Neural progenitor cell (in vitro differentiated cells): ENCODE measurements around the gene OR51M1. TPM values are rescaled to one million over a fixed set of nuclear protein-coding genes. Genes with fewer than 3 reads are reported as not detected.

Experiments
- DNase-seq: peaks from one replicate; pipeline ENCODE4 v3.0.0-alpha.2; 2016; ENCODE audit warnings: low spot score
- H2AFZ ChIP-seq: fragments of 200-600 bp; sonication (generic); replicated peaks from 2 replicates; pipeline ENCODE4 v1.6.1; 2016; ENCODE audit warnings: antibody characterized with exemption
- H3F3A ChIP-seq: fragments of 200-600 bp; sonication (generic); 2 replicates; pipeline ENCODE4 v1.6.1; 2016; ENCODE audit warnings: antibody characterized with exemption, low read depth
- H3K27ac ChIP-seq: fragments of 200-600 bp; sonication (generic); 2 replicates; pipeline ENCODE4 v1.5.1; 2016; ENCODE audit warnings: mild to moderate bottlenecking
- H3K27me3 ChIP-seq: fragments of 200-600 bp; sonication (generic); 2 replicates; pipeline ENCODE4 v1.6.1; 2016; ENCODE audit warnings: mild to moderate bottlenecking, moderate library complexity
- H3K36me3 ChIP-seq: fragments of 200-600 bp; sonication (generic); 2 replicates; pipeline ENCODE4 v1.5.1; 2016
- H3K4me1 ChIP-seq: fragments of 200-600 bp; sonication (generic); 2 replicates; pipeline ENCODE4 v1.6.1; 2016; ENCODE audit warnings: mixed run types
- H3K4me2 ChIP-seq: fragments of 200-600 bp; sonication (generic); 2 replicates; pipeline ENCODE4 v1.6.1; 2016
- H3K4me3 ChIP-seq: fragments of 200-600 bp; sonication (generic); 2 replicates; pipeline ENCODE4 v1.5.1; 2016
- H3K79me2 ChIP-seq: fragments of 200-600 bp; sonication (generic); 2 replicates; pipeline ENCODE4 v1.6.1; 2016; ENCODE audit warnings: low read depth
- H3K9ac ChIP-seq: fragments of 200-600 bp; sonication (generic); 2 replicates; pipeline ENCODE4 v1.6.1; 2016
- H3K9me3 ChIP-seq: fragments of 200-600 bp; sonication (generic); 2 replicates; pipeline ENCODE4 v1.5.1; 2016; ENCODE audit warnings: low read depth
- H4K20me1 ChIP-seq: fragments of 200-600 bp; sonication (generic); 2 replicates; pipeline ENCODE4 v1.6.1; 2016; ENCODE audit warnings: low read depth
- H3K27ac Mint-ChIP-seq: 3 replicates; pipeline ENCODE4 v1.8.0; 2021; ENCODE audit warnings: mixed read lengths
- H3K27me3 Mint-ChIP-seq: 2 replicates; pipeline ENCODE4 v1.8.0; 2022; ENCODE audit warnings: low read depth, mild to moderate bottlenecking, inconsistent platforms, moderate library complexity, mixed read lengths; ENCODE audit not compliant: insufficient read depth
- H3K36me3 Mint-ChIP-seq: 3 replicates; pipeline ENCODE4 v1.8.0; 2021; ENCODE audit warnings: mixed read lengths
- H3K4me1 Mint-ChIP-seq: 3 replicates; pipeline ENCODE4 v1.8.0; 2021; ENCODE audit warnings: mixed read lengths
- H3K4me3 Mint-ChIP-seq: 3 replicates; pipeline ENCODE4 v1.8.0; 2021; ENCODE audit warnings: mild to moderate bottlenecking, moderate library complexity, mixed read lengths
- H3K9me3 Mint-ChIP-seq: 3 replicates; pipeline ENCODE4 v1.8.0; 2020; ENCODE audit warnings: mixed read lengths
- EZH2 ChIP-seq: fragments of 200-600 bp; sonication (generic); IDR thresholded peaks from 2 replicates; pipeline ENCODE4 v1.6.1; 2017; ENCODE audit warnings: antibody characterized with exemption, mild to moderate bottlenecking, moderate library complexity
- EZH2phosphoT487 ChIP-seq: fragments of 200-600 bp; sonication (generic); IDR thresholded peaks from 2 replicates; pipeline ENCODE4 v1.6.1; 2017; ENCODE audit warnings: antibody characterized with exemption
- total RNA-seq: library from RNA; depleted of rRNA; stranded (reverse); fragments of >200 nt; gene quantifications from 2 replicates; pipeline ENCODE4 v1.2.3, GENCODE V29; 2015; ENCODE audit warnings: low replicate concordance
- TF ChIP-seq, protein P1 (sequence below): fragments of 200-600 bp; sonication (generic); IDR thresholded peaks from 2 replicates; pipeline ENCODE4 v1.5.1; 2017; ENCODE audit warnings: antibody characterized with exemption, mild to moderate bottlenecking

OR51M1 gene
- total RNA-seq, 1 donor from 2014 or later: not detected

GRCh38 chr11:5420993-5421392, 37.4 kb downstream of the OR51M1 start:
- no peaks in the 10 kb centered on the region for H3K4me1 Mint-ChIP-seq
- no peaks in the 10 kb centered on the region for H3K27me3 Mint-ChIP-seq
- Histone ChIP-seq H3K9ac (no peak overlapping the region), H3K36me3 (no peaks in the 10 kb centered on the region), H3K4me2 (no peak overlapping the region), H3K27me3 (no peaks in the 10 kb centered on the region), H3K4me1 (no peaks in the 10 kb centered on the region), H3K9me3 (no peaks in the 10 kb centered on the region), H3F3A (no peaks in the 10 kb centered on the region), H3K27ac (no peak overlapping the region), H3K79me2 (no peaks in the 10 kb centered on the region), H2AFZ (no peak overlapping the region), H4K20me1 (no peaks in the 10 kb centered on the region), H3K4me3 (no peak overlapping the region)
- DNase-seq: peak; percentile 16
- no peak overlapping the region for H3K4me3 Mint-ChIP-seq
- TF ChIP-seq EZH2: no peak
- TF ChIP-seq, protein P1, sequence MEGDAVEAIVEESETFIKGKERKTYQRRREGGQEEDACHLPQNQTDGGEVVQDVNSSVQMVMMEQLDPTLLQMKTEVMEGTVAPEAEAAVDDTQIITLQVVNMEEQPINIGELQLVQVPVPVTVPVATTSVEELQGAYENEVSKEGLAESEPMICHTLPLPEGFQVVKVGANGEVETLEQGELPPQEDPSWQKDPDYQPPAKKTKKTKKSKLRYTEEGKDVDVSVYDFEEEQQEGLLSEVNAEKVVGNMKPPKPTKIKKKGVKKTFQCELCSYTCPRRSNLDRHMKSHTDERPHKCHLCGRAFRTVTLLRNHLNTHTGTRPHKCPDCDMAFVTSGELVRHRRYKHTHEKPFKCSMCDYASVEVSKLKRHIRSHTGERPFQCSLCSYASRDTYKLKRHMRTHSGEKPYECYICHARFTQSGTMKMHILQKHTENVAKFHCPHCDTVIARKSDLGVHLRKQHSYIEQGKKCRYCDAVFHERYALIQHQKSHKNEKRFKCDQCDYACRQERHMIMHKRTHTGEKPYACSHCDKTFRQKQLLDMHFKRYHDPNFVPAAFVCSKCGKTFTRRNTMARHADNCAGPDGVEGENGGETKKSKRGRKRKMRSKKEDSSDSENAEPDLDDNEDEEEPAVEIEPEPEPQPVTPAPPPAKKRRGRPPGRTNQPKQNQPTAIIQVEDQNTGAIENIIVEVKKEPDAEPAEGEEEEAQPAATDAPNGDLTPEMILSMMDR: peak; percentile 28
- H3K36me3 Mint-ChIP-seq: no peaks in the 10 kb centered on the region
- no peak overlapping the region for H3K27ac Mint-ChIP-seq
- H3K9me3 Mint-ChIP-seq: no peaks in the 10 kb centered on the region

DNA sequence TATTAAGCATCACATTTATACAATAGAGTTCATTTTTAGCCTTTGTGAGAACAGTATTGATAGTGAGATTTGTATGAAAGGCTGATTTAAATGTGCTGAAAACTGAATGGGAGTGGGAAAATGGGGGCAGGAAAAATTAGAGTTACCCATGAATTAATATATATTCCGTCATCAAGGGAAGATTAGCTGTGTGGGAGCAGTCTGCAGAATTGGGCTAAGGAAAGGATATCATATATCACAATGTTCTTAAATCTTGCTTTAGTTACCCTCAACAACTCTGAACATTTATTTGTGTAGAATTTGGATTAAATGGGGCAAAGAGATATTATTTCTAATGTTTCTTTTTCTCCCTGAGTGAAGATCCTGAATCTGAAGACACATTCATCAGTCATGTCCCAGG, 38.2 kb downstream of the OR51M1 start, which contains the start of gene OR51Q1:
TSS of gene OR51Q1 (plus strand) at position 301 of the 400 bp plus-strand sequence. CDS start at position 391, 90 bp downstream.
- Histone ChIP-seq H3K4me1 (no peaks in the 10 kb centered on the region), H2AFZ (no peak within 1 kb of the TSS), H3K4me3 (no peak within 1 kb of the TSS), H3K79me2 (no peaks in the 10 kb centered on the region), H3K9me3 (no peaks in the 10 kb centered on the region), H4K20me1 (no peaks in the 10 kb centered on the region), H3K36me3 (no peaks in the 10 kb centered on the region), H3K9ac (no peak within 1 kb of the TSS), H3K27ac (no peak within 1 kb of the TSS), H3K4me2 (no peak within 1 kb of the TSS), H3K27me3 (no peaks in the 10 kb centered on the region), H3F3A (no peaks in the 10 kb centered on the region)
- DNase-seq: no peak
- no peaks in the 10 kb centered on the region for H3K36me3 Mint-ChIP-seq
- no peaks in the 10 kb centered on the region for H3K4me1 Mint-ChIP-seq
- no peaks in the 10 kb centered on the region for H3K9me3 Mint-ChIP-seq
- TF ChIP-seq, protein P1: no peak
- no peak for TF ChIP-seq EZH2phosphoT487
- no peak for TF ChIP-seq EZH2
- H3K27ac Mint-ChIP-seq: no peak within 1 kb of the TSS
- H3K27me3 Mint-ChIP-seq: no peaks in the 10 kb centered on the region
- H3K4me3 Mint-ChIP-seq: no peak within 1 kb of the TSS

- no peak overlapping the region for H3K4me3 ChIP-seq
- Mint-ChIP-seq H3K4me1 (no peaks in the 10 kb centered on the region), H3K9me3 (no peaks in the 10 kb centered on the region), H3K27me3 (no peaks in the 10 kb centered on the region), H3K36me3 (no peaks in the 10 kb centered on the region), H3K4me3 (no peak overlapping the region), H3K27ac (no peak overlapping the region)
- no peaks in the 10 kb centered on the region for H3K36me3 ChIP-seq
- no peaks in the 10 kb centered on the region for H3K4me1 ChIP-seq
- DNase-seq: no peak
- H3K4me2 ChIP-seq: no peak overlapping the region
- no peak overlapping the region for H2AFZ ChIP-seq
- no peaks in the 10 kb centered on the region for H3K9me3 ChIP-seq
- H3K27ac ChIP-seq: no peak overlapping the region
- no peaks in the 10 kb centered on the region for H3K27me3 ChIP-seq
- no peaks in the 10 kb centered on the region for H4K20me1 ChIP-seq
- no peaks in the 10 kb centered on the region for H3F3A ChIP-seq
- no peak overlapping the region for H3K9ac ChIP-seq
- TF ChIP-seq EZH2phosphoT487 (no peak), EZH2 (no peak)
- TF ChIP-seq, protein P1: no peak
- no peaks in the 10 kb centered on the region for H3K79me2 ChIP-seq
Observed at GRCh38 chr11:5423131-5423530, 39.5 kb downstream of the OR51M1 start.
